HG03175 (cell line): ENCODE results near the gene SPINK6.

Source experiments
- ATAC-seq: cut with Tn5 transposase; IDR thresholded peaks from one replicate; pipeline ENCODE4 v1.9.1; 2021; ENCODE audit warnings: mild to moderate bottlenecking, moderate library complexity; ENCODE audit not compliant: unreplicated experiment

The SPINK6 gene

GRCh38 chr5:148221508-148221907 lies 18.7 kb downstream of the SPINK6 start:
- ATAC-seq: no peak

DNA sequence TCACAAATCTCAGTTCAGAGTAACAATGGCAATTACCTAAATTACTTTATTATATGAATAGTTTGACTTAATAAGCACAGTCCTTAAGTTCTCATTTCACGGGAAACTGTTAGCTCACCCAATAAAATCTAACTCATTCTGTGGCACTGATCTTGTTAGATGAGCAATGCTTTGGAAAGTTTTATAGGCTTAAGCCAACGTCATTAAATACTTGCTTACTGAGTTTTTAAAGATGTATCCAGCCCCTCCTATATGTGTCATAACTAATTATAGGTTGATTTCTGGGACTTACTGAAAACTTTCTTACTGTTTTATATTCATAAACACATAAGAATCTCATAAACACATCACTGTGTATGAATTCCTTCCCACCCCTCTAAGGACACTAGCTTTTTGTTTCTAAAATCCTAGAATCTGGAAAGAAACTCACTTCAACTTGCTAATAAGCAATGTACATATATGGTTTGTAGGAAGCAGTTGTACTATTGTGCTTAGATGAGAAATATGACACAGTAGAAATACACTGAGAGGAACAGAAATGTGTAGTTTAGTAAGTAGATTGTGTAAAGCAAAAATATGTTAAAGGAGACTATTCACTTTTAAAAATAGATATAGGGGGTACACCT lies 21.4 kb downstream of the SPINK6 start:
- no peak for ATAC-seq

DNA sequence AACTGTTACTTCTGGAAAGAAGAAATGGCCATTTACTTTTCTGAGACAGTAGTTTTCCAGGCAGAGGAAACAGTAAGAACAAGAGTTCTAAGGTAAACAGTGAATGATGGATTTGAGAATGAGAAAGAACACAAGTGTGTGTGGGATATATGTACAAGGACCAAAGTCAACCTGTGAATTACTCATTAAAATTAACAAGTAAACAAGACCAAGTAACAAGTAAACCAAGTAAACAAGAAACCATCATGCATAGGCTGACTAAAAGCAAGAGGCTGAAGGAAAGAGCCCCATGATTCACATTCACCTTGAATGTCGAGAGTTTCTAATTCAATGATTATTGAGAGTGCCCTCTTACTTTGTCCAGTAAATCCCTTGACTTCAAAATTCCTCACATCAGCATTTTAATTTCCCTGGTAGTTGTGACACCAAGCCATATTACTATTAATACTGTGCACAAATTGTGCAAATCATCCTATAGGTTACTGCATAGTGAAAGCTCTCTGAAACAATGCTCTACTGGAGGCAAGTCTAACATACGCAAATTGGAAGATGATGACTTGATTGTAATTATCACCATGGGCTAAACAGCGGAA lies 25.6 kb downstream of the SPINK6 start:
- ATAC-seq: no peak

GRCh38 chr5:148229840-148230239 lies 27.0 kb downstream of the SPINK6 start:
- no peak for ATAC-seq

GRCh38 chr5:148230240-148230639 lies 27.4 kb downstream of the SPINK6 start:
- ATAC-seq: no peak

GRCh38 chr5:148237785-148238417 lies 35.1 kb downstream of the SPINK6 start:
- ATAC-seq: no peak

DNA sequence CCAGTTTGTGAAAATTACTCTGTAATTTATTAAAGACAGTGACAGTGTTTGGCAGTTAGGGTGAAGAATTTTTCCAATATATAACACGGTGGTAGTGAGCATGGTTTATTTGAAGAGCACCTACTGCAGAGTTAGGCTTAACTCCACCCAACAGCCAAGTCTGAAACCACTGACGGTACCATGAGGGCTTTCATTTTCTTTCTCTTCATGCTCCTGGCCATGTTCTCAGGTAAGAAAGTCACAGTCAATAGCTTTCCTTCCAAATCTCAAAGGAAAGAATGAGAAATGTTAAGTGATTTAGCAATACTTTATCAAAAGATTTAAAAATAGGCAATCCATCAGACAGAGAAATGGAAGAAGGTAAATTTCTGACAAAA lies 35.6 kb downstream of the SPINK6 start, which contains the start of gene MARCOL:
Gene MARCOL (plus strand): TSS at position 108 of the 377 bp plus-strand sequence. CDS start 73 bp downstream, at position 181.
- no peak for ATAC-seq

DNA sequence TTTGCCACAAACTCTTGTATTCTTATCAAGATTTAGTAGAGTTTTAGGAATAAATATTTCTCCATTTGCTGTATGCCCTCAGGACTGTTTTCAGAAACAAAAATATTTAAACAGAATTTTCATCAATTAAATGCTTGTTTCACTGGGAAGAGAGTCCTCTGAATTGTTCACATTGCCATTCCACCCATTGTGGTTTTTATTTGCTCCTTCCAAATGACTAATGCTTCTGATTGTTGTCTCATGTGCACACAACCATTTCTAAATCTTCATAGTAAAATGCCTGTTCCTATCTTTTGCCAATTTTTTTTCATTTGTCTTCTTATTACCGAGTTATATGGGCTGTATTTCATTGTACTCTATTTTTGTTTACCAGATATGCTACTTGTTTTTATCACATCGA lies 46.1 kb downstream of the SPINK6 start:
- ATAC-seq: no peak

DNA sequence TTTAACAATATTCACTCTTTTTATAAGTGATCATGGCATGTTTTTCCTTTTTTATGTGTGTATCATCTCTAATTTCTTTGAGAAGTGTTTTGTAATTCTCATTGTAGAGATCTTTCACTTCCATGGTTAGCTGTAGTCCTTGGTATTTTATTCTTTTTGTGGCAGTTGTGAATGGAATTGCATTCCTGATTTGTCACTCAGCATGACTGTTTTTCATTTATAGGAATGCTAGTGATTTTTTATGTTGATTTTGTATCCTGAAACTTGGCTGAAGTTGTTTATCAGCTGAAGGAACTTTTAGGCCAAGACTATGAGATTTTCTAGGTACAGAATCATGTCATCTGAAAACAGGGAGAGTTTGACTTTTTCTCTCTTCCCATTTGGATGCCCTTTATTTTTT lies 52.6 kb downstream of the SPINK6 start:
- no peak for ATAC-seq

DNA sequence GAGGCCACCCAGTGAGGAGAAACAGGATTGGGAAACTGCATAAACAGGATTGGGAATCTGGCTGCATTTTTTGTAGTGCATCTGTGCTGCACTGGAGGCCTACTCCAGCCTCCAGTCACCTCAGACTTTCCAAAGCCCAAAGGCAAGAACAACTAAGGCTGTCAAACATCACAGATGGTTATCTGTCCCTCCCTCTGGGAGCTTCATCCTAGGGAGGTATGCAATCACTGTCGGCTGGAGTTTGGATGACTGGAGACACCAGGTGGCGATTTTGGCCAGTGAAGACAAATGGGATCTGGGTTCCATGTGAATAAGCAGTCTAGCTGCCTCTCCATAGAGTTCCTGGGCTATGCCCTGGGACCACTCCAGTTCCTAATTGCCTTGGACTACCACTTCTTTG lies 56.4 kb downstream of the SPINK6 start:
- ATAC-seq: no peak

- ATAC-seq: no peak
Measured at GRCh38 chr5:148261221-148261620, 58.4 kb downstream of the SPINK6 start.
